HG02571 (cell line): ENCODE results near the gene THRB.
A peak's percentile ranks its signal among the peaks of the same experiment; 100 is the strongest.

Source experiments
- ATAC-seq: cut with Tn5 transposase; IDR thresholded peaks from one replicate; pipeline ENCODE4 v1.9.1; 2021; ENCODE audit warnings: mild to moderate bottlenecking, moderate library complexity; ENCODE audit not compliant: unreplicated experiment

The THRB gene

DNA sequence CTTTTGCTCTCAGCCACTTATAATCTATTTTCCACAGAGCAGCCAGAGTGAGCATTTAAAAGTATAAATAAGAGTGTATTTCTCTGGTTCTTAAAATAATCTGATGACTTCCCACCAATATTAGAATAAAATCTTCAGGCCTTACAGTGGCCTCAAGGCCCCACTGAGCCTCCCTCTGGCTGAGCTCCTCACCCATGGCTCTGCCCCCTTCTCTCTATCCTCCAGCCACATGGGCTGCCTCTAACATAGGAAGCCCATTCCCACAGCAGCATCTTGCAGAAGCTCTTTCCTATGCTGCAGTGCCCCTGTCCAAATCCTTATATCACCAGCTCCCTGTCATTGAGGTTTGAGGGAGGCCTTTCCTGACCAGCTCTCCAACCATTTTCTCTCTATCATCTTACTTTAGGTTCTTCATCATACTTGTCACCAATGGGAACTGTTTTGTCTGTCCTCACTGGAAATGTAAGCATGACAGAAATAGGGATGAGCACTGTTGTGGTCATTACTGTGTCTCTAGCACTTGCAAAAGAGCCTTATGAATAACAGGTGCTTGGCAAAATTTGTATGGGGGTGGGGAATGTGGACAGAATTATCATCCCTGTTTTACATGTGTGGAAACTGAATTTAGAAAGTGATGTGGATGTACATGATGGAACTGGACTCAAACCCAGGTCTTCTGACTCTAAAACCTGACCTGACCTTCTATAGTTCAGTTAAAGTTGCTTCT lies 299.0 kb downstream of the THRB start:
- ATAC-seq: no peak

DNA sequence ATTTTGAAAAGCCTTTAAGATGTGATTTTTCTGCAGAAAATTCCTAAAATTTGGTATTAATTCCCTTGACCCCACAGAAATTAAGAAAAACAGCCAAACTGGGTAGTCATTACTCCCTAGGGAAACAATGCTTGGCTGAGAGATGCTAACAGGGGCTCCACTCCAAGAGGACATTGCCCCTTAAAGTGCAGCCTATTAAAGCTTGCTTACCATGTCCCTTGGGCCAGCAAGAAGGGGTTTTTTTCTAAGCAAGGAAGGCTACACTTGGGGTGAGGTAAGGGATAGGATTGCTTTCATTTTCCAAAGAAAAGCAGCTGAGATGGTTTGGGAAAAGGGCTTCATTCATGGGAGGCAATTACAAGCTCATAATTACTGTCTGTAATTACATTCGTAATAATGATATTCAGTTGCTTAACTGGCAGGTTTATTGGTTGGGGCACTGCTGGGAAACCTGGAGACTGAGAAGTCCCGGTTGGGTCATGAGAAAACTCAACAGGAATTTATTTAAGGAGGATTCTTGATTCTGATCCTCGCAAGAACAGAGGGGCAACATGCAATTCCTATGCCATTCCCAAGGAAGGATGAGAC lies 302.1 kb downstream of the THRB start:
- ATAC-seq: no peak

DNA sequence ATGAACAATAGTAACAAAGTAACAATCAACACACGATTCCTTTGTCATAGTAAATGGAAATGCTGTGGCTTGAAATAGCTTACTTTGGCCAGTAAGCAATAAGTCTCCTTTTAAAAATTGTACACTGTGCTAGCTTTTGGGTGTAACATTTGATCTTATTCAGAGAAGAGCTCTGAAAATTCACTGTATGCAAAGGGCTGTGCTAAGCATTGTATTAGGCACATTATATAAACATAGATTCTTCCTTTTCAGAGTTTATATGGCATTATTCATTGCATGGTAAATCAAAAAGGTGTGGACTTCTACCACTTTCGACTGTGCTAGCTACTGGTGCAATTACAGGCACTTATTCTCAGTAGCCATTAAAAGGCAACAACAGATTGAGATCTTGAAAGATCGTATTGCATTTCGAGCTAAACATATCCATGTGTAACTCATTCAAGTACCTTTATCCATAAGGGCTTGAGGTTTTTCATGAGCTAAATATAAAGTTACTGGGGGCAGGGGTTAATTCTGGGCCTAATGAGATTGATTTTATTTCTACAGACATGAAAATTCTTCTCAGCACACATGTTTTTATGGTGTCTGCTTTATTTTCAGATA lies 302.7 kb downstream of the THRB start:
- ATAC-seq: no peak

DNA sequence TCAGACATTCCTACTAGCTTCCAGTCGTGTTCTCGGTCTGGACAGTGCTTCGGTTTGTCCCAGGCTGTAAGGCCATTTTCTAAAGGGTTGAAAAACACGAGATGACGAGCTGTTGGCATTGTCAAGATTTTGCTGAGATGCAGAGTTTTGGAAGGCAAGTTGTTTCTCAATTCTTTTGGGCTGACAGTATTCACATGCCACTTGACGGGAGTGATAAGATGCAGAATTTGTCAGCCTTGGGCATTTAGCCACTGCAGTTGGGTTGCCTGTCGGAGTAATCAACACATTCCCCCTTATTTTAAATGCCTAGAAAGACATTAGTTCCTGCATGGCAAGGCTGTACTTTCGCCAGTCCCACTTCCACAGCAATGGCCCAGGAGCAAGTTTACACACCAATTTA lies 304.4 kb downstream of the THRB start:
- ATAC-seq: no peak

GRCh38 chr3:24185738-24186384 lies 308.8 kb downstream of the THRB start:
- peak; percentile 80 for ATAC-seq

- no peak for ATAC-seq
Observed at GRCh38 chr3:24184528-24185176, 310.0 kb downstream of the THRB start.

GRCh38 chr3:24182756-24183155 lies 311.9 kb downstream of the THRB start:
- no peak for ATAC-seq

DNA sequence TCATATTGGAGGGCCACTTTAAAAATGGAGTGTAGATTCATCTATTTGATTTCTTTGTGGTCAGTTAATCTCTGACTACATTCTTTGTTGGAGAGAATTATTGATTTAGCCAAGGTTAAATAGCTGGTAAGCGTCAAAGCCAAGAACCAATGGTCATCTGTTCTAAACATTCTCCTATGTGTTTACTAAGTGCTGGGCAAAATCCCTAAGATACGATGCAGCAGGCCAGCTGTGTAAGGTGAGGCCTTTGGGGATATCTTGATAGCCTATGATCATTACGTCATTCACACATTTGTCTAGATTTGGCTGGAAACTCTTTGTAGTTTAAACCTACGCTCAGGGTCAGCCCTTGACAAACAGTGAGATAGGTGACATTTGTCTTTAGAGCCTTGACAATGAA lies 313.4 kb downstream of the THRB start:
- ATAC-seq: no peak

DNA sequence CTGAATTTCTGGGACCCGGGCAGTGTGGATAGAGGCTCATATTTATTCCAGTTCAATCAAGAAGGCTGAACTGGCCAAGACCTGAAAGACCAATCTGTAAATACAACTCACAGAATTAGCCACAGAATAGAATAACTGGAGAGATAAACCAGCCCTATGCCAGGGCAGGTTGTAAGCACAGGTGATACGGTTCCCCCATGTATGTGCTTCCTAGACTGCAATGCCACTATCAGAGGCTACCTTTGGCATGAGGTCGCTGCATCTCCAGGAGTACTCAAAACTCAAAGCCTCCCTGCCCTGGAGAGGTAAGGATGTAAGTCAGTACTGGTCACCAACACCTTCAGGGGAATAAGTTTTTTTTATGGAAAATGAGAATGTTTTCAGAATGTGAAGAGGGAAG lies 314.0 kb downstream of the THRB start:
- ATAC-seq: no peak

DNA sequence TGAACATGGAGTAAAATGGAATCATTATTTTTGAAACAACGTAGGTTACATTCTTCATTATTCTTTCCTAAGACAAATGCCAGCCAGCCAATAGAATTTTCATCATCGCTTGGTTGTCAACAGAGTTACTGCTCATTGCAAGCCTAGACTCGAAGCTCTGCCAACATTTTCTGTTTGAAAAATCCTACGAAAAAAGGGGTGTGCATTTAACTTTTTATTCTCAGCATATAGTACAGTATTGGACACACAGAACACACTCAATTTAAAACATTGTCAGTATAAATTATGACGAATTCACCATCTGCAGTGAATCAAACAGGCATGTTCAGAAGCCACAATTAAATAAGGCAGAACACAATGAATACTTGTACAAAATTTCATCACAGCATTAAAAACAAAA lies 317.4 kb downstream of the THRB start:
- ATAC-seq: no peak

DNA sequence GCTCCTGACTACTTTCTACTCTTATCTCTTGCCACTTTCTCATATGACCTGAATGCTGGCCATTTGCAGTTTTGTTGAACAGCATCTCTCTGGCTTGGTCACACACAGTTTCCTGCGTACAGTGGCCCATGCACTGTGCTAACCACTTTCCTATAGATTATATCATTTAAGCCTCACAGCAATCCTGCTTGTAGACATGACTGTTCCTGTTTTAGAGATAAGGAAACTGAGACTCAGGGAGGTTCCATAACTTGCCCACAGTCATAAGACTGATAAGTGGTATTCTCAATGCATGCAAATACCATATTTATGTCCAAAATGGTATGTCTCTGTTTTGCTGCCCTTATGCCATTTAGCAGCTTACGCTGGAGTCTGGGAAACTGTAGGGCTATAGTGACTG lies 320.0 kb downstream of the THRB start:
- no peak for ATAC-seq

- ATAC-seq: no peak
Observed at GRCh38 chr3:24168977-24169376, 325.7 kb downstream of the THRB start.

DNA sequence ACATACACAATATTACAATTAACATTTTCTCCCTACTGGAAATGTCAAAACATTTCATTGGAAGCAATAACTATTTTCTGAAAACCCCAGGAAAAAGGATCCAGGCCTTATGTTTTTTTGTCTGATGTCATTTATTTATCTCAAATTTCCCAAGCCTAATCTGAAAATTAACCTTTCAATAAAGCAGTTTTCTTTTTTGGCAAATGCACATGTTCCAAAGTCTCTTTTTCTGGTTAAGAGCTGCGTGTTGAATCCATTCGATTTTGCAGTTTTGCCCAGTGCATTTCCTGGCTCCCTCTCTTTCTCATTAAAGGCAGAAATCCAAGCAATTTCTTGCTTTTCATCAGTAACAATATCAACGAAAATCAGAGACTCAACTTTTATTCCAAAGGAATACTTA lies 327.2 kb downstream of the THRB start:
- ATAC-seq: no peak

DNA sequence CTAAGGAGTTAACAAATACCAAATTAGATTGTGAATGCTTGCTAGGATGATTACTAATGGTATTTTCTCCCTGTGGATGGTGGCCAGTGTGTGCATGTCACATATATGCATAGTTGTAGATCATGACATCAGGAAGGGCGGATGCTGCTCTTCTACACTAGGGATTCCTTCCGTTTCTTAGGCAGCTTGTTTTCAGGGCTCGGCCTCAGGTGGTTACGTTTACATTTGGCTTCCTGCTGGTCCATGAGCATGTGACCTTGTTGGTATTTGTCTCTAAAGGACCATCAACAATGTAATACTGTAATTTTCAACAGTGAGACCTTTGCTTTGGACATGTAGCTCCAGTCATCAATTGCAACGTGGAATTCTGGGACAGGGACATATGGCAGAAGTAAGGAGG lies 328.1 kb downstream of the THRB start:
- no peak for ATAC-seq

DNA sequence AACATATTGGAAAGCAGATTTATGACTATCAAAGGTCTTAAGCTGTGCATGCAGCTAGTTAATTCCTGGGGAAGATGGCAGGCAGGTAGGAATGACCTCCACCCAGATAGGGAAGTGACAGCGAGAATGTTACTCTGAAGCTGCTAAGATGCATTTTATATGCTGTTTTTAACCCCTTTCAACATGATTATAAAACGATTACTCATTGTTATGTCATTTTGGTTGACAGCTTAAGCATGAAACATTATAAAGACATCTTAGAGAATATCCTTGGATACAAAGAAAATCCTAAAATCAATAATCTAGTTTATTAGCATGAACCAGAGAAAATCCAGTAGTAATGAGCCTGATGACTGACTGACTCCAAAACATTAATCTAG lies 329.1 kb downstream of the THRB start:
- no peak for ATAC-seq

DNA sequence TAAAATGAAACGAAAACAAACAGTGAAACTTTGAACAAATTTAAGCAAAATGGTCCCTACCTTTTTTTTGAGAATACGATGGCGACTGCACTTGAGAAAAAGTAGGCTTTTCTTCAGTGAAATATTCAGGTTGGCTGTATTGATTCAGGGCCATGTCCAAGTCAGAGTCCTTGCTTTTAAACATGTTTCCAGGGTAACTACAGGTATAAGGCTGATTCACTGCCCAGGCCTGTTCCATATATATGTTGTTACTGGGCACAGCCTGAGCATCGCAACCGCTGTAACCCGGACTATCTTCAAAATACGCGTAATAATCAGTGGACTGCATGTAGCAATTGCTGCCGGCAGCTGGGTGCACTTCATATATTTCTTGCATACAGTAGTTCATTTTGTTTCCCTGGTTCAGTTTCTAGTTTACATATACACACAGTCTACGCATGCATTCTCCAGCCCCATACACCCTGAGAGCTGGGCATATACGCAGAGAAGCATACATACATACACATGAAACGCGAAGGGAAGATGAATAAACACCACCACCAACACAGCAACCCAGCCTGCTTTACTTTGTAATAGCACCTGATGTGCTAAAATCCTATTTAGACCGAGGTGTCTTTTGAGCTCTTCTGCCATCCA lies 329.6 kb downstream of the THRB start:
- no peak for ATAC-seq

GRCh38 chr3:24162929-24163328 lies 331.7 kb downstream of the THRB start:
- no peak for ATAC-seq

DNA sequence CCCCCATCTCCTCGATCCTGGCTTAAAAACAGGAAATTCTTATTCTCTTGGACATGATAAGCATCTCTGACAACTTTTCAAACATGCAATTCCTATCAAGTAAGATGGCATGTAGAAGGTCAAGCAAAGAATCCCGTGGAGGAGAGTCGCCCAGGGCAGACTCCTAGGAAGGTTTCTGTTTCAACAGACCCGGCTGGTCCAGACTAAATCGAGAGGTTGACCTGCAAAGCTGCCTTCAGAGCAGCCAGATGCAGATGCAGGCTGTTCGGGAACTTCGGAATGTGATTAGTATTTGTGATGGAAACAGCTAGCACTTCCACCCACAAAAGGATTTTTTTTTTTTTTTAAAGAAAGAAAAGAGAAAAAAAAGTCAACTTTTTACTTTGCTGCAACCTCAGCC lies 332.8 kb downstream of the THRB start:
- no peak for ATAC-seq

GRCh38 chr3:24160424-24161095 lies 334.1 kb downstream of the THRB start:
- ATAC-seq: no peak

DNA sequence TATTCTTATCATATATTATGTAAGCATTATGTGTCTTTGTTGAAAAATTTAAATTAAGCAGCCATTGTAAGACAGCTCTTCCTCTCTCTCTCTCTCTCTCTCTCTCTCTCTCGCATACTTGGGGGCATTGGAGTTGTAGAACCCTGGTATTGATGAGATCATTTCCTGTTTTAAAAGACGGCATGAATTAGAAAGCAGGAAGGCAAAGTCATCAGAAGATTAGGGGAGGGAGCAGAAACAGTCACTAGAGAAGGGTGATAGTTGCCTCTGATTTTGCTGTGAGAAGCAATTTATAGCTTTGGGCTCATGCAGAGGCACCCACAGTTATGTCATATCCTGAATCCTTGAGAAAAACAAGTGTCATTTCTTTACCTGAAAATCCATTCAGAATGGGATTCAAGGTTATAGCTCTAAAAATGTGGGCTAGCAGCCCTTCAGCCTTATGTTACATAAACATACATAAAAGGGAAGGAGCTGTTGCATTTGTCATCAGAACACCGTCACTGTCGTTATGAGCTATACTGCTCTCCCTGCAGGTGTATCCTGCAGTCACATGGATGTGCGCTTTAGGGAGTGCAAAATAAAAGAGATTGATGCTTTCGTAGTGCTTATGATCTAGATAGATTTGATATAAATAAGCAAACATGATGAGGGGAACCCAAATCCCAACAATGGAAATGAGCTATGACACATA lies 335.7 kb downstream of the THRB start:
- ATAC-seq: no peak
